H9 (cell line): ENCODE results near the gene DNAJB6. TPM values are rescaled to one million over a fixed set of nuclear protein-coding genes. Genes with fewer than 3 reads are reported as not detected.

Experiments
- DNase-seq: peaks from one replicate; pipeline ENCODE4 v3.0.0-alpha.2; 2017
- H2AFZ ChIP-seq: one replicate; pipeline ENCODE4 v1.6.1; 2013; ENCODE audit warnings: mild to moderate bottlenecking, low read length, control low read depth, moderate library complexity
- H2AK5ac ChIP-seq: 2 replicates; pipeline ENCODE4 v1.6.1; 2013; ENCODE audit warnings: low read length, control low read depth, mixed read lengths; ENCODE audit not compliant: insufficient read length
- H2BK120ac ChIP-seq: one replicate; pipeline ENCODE4 v1.6.1; 2013; ENCODE audit warnings: low read depth, mild to moderate bottlenecking, low read length, control low read depth, inconsistent platforms; ENCODE audit not compliant: poor library complexity, severe bottlenecking
- H2BK12ac ChIP-seq: 2 replicates; pipeline ENCODE4 v1.6.1; 2013; ENCODE audit warnings: low read length, control low read depth, mixed read lengths, low read depth; ENCODE audit not compliant: insufficient read length
- H2BK15ac ChIP-seq: 2 replicates; pipeline ENCODE4 v1.6.1; 2013; ENCODE audit warnings: low read depth, low read length, control low read depth
- H2BK20ac ChIP-seq: one replicate; pipeline ENCODE4 v1.6.1; 2013; ENCODE audit warnings: low read depth, mild to moderate bottlenecking, low read length, control low read depth, inconsistent platforms; ENCODE audit not compliant: poor library complexity, severe bottlenecking
- H2BK5ac ChIP-seq: 2 replicates; pipeline ENCODE4 v1.6.1; 2013; ENCODE audit warnings: low read length, control low read depth, mixed read lengths; ENCODE audit not compliant: insufficient read length
- H3K14ac ChIP-seq: 2 replicates; pipeline ENCODE4 v1.6.1; 2013; ENCODE audit warnings: low read length, control low read depth; ENCODE audit not compliant: insufficient read depth
- H3K18ac ChIP-seq: 2 replicates; pipeline ENCODE4 v1.6.1; 2013; ENCODE audit warnings: low read depth, mild to moderate bottlenecking, mixed read lengths, low read length, control low read depth; ENCODE audit not compliant: insufficient read length
- H3K23ac ChIP-seq: 2 replicates; pipeline ENCODE4 v1.6.1; 2013; ENCODE audit warnings: low read length, control low read depth, mixed read lengths, low read depth; ENCODE audit not compliant: insufficient read length
- H3K23me2 ChIP-seq: 2 replicates; pipeline ENCODE4 v1.6.1; 2013; ENCODE audit warnings: low read depth, mild to moderate bottlenecking, mixed read lengths, low read length, control low read depth; ENCODE audit not compliant: insufficient read length, poor library complexity, severe bottlenecking
- H3K27ac ChIP-seq: 2 replicates; pipeline ENCODE4 v1.5.1; 2013; ENCODE audit warnings: low read length, control low read depth, mixed read lengths, low read depth; ENCODE audit not compliant: insufficient read length
- H3K27me3 ChIP-seq: 2 replicates; pipeline ENCODE4 v1.6.1; 2013; ENCODE audit warnings: low read length, control low read depth, inconsistent platforms; ENCODE audit not compliant: insufficient read depth
- H3K4ac ChIP-seq: 2 replicates; pipeline ENCODE4 v1.6.1; 2013; ENCODE audit warnings: low read depth, mild to moderate bottlenecking, control low read depth, inconsistent platforms, low read length, moderate library complexity
- H3K4me1 ChIP-seq: 2 replicates; pipeline ENCODE4 v1.6.1; 2013; ENCODE audit warnings: low read length, control low read depth, inconsistent platforms; ENCODE audit not compliant: insufficient read depth
- H3K4me2 ChIP-seq: 2 replicates; pipeline ENCODE4 v1.6.1; 2013; ENCODE audit warnings: low read length, control low read depth, mixed read lengths; ENCODE audit not compliant: insufficient read length, insufficient read depth
- H3K56ac ChIP-seq: 2 replicates; pipeline ENCODE4 v1.6.1; 2013; ENCODE audit warnings: low read depth, mild to moderate bottlenecking, mixed read lengths, low read length, control low read depth; ENCODE audit not compliant: insufficient read length
- H3K79me1 ChIP-seq: 2 replicates; pipeline ENCODE4 v1.6.1; 2013; ENCODE audit warnings: low read depth, mild to moderate bottlenecking, moderate library complexity, low read length, control low read depth, inconsistent platforms; ENCODE audit not compliant: insufficient read depth, poor library complexity, severe bottlenecking
- H3K79me2 ChIP-seq: 2 replicates; pipeline ENCODE4 v1.6.1; 2013; ENCODE audit warnings: low read length, control low read depth, inconsistent platforms; ENCODE audit not compliant: insufficient read depth
- H3K9ac ChIP-seq: 2 replicates; pipeline ENCODE4 v1.6.1; 2013; ENCODE audit warnings: low read length, control low read depth, mixed read lengths; ENCODE audit not compliant: insufficient read length; ENCODE audit errors: extremely low read depth
- H3K9me3 ChIP-seq: one replicate; pipeline ENCODE4 v1.6.1; 2013; ENCODE audit warnings: low read depth, low read length, inconsistent platforms; ENCODE audit not compliant: control insufficient read depth
- H3T11ph ChIP-seq: one replicate; pipeline ENCODE4 v1.6.1; 2013; ENCODE audit warnings: mild to moderate bottlenecking, low read length, control low read depth, inconsistent platforms
- H4K20me1 ChIP-seq: one replicate; pipeline ENCODE4 v1.6.1; 2013; ENCODE audit not compliant: control insufficient read depth, insufficient read length, insufficient read depth
- H4K5ac ChIP-seq: 2 replicates; pipeline ENCODE4 v1.6.1; 2013; ENCODE audit warnings: low read depth, mild to moderate bottlenecking, mixed read lengths, low read length, control low read depth; ENCODE audit not compliant: insufficient read length
- H4K8ac ChIP-seq: replicated peaks from 2 replicates; pipeline ENCODE4 v1.6.1; 2013; ENCODE audit warnings: low read length, control low read depth, mixed read lengths, low read depth; ENCODE audit not compliant: insufficient read length
- H4K91ac ChIP-seq: 2 replicates; pipeline ENCODE4 v1.6.1; 2013; ENCODE audit warnings: low read depth, mild to moderate bottlenecking, moderate library complexity, mixed read lengths, low read length, control low read depth; ENCODE audit not compliant: insufficient read length
- H3K27ac Mint-ChIP-seq, 3 experiments: 2 replicates in 2 of 3; 3 replicates in 1 of 3; pipeline ENCODE4 v1.8.0; 2020 to 2021; ENCODE audit warnings: mixed read lengths in 3 of 3, mild to moderate bottlenecking in 1 of 3, moderate library complexity in 1 of 3
- H3K27me3 Mint-ChIP-seq: 2 replicates; pipeline ENCODE4 v1.8.0; 2021; ENCODE audit warnings: low read depth, mild to moderate bottlenecking, moderate library complexity, mixed read lengths
- H3K36me3 Mint-ChIP-seq, 3 experiments: 2 replicates in 2 of 3; 3 replicates in 1 of 3; pipeline ENCODE4 v1.8.0; 2020 to 2021; ENCODE audit warnings: low read depth in 3 of 3, mixed read lengths in 3 of 3; ENCODE audit not compliant: insufficient read depth in 1 of 3
- H3K4me1 Mint-ChIP-seq, 2 experiments: 2 replicates each; pipeline ENCODE4 v1.8.0; 2020; ENCODE audit warnings: mixed read lengths in 2 of 2
- H3K4me3 Mint-ChIP-seq, 2 experiments: 2 replicates in 1 of 2; 3 replicates in 1 of 2; pipeline ENCODE4 v1.8.0; 2020 to 2021; ENCODE audit warnings: mild to moderate bottlenecking in 2 of 2, mixed read lengths in 2 of 2, moderate library complexity in 1 of 2
- H3K9me3 Mint-ChIP-seq, 2 experiments: 2 replicates in 1 of 2; 3 replicates in 1 of 2; pipeline ENCODE4 v1.8.0; 2020; ENCODE audit warnings: mild to moderate bottlenecking in 2 of 2, mixed read lengths in 2 of 2, moderate library complexity in 1 of 2
- CTCF ChIP-seq: fragments of 200-600 bp; sonication (generic); conservative IDR thresholded peaks from 3 replicates; pipeline ENCODE4 v1.8.0; 2021; ENCODE audit warnings: antibody characterized with exemption, mild to moderate bottlenecking
- WGBS: extraction: QIAGEN DNeasy Blood & Tissue Kit; methylation state at CpG from one replicate; pipeline ENCODE4 v1.1.7; 2013; ENCODE audit warnings: missing lambda C conversion rate, low lambda C conversion rate, mixed read lengths; ENCODE audit not compliant: insufficient read length; ENCODE audit errors: extremely low coverage; 5-methylcytosine and 5-hydroxymethylcytosine counted together
- total RNA-seq: library from RNA; stranded (reverse); gene quantifications from 2 replicates; pipeline ENCODE4 v1.2.1, GENCODE V29; 2021

The DNAJB6 gene
- total RNA-seq, 1 experiment from 2014 or later = 215 TPM

- H2BK120ac ChIP-seq = no peak overlapping the region
- no peak overlapping the region for H3K18ac ChIP-seq
- no peak overlapping the region for H2AK5ac ChIP-seq
- H3K14ac ChIP-seq = no peak overlapping the region
- no peak overlapping the region for H2AFZ ChIP-seq
- H3K56ac ChIP-seq = no peak overlapping the region
- no peaks in the 10 kb centered on the region for H3K27me3 ChIP-seq
- H4K91ac ChIP-seq = no peak overlapping the region
- no peak for TF ChIP-seq CTCF
- no peak overlapping the region for H2BK5ac ChIP-seq
- no peak overlapping the region for H3T11ph ChIP-seq
- H4K8ac ChIP-seq = no peak overlapping the region
- no peaks in the 10 kb centered on the region for H3K9me3 Mint-ChIP-seq
- no peaks in the 10 kb centered on the region for H3K79me1 ChIP-seq
- H3K4me1 Mint-ChIP-seq = no peaks in the 10 kb centered on the region
- H2BK20ac ChIP-seq = no peak overlapping the region
- no peak overlapping the region for H3K4ac ChIP-seq
- H3K9ac ChIP-seq = no peak overlapping the region
- no peak overlapping the region for H4K5ac ChIP-seq
- no peaks in the 10 kb centered on the region for H4K20me1 ChIP-seq
- H3K79me2 ChIP-seq = no peaks in the 10 kb centered on the region
- no peaks in the 10 kb centered on the region for H3K9me3 ChIP-seq
- no peaks in the 10 kb centered on the region for H3K27me3 Mint-ChIP-seq
- no peak overlapping the region for H2BK12ac ChIP-seq
- no peak overlapping the region for H3K4me3 Mint-ChIP-seq
- no peaks in the 10 kb centered on the region for H3K23me2 ChIP-seq
- no peak overlapping the region for H3K27ac ChIP-seq
- no peak overlapping the region for H2BK15ac ChIP-seq
- H3K4me2 ChIP-seq = no peak overlapping the region
- no peak for DNase-seq
- WGBS = no CpG with 5 or more reads among the region's 23 CpGs
- peaks cover 0 to 26% (median 3%) of the 10 kb centered on the region in 3 experiments; a peak in 6 of 7 replicates for H3K36me3 Mint-ChIP-seq
- H3K4me1 ChIP-seq = no peaks in the 10 kb centered on the region
- no peak overlapping the region for H3K27ac Mint-ChIP-seq
- H3K23ac ChIP-seq = no peak overlapping the region
Observed at GRCh38 chr7:157422279-157422678, 85.5 kb downstream of the DNAJB6 start.
